Liver (tissue), 2 donors: ENCODE results near the gene RND3.

Experiments used
- MAX ChIP-seq: IDR thresholded peaks from 2 replicates; pipeline ENCODE4 v1.6.1; 2016; ENCODE audit warnings: antibody characterized with exemption
- RXRA ChIP-seq, 2 donors: IDR thresholded peaks; 2 replicates each; pipeline ENCODE4 v1.6.1; 2017 to 2018; ENCODE audit warnings: antibody characterized with exemption in 2 of 2, mild to moderate bottlenecking in 1 of 2
- TF ChIP-seq, protein P1 (sequence below): IDR thresholded peaks from 2 replicates; pipeline ENCODE4 v1.6.1; 2016; ENCODE audit warnings: antibody characterized with exemption, mild to moderate bottlenecking
- donor health status: healthy.

DNA sequence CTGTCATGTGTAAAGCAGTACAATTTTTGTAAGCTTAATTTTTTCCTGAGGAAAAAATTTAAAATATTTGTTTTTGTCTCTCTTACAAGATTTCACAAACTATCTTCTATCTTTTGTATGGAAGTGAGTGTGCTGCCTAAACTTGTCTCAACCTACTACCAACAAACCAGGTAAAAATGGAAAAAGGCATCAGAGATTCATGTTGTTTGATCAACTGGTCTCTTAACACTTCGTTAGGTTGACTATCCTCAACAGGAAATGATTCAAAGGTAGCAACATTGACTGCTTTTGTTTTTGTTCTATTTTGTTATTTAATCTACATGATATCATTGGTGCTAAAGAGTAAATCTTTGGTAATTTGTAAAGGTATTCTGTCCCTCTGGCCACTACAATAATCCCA lies 47.7 kb upstream of the RND3 start:
- no peak for TF ChIP-seq RXRA (IDR thresholded peaks at IDR 0.05)
- TF ChIP-seq, protein P1, sequence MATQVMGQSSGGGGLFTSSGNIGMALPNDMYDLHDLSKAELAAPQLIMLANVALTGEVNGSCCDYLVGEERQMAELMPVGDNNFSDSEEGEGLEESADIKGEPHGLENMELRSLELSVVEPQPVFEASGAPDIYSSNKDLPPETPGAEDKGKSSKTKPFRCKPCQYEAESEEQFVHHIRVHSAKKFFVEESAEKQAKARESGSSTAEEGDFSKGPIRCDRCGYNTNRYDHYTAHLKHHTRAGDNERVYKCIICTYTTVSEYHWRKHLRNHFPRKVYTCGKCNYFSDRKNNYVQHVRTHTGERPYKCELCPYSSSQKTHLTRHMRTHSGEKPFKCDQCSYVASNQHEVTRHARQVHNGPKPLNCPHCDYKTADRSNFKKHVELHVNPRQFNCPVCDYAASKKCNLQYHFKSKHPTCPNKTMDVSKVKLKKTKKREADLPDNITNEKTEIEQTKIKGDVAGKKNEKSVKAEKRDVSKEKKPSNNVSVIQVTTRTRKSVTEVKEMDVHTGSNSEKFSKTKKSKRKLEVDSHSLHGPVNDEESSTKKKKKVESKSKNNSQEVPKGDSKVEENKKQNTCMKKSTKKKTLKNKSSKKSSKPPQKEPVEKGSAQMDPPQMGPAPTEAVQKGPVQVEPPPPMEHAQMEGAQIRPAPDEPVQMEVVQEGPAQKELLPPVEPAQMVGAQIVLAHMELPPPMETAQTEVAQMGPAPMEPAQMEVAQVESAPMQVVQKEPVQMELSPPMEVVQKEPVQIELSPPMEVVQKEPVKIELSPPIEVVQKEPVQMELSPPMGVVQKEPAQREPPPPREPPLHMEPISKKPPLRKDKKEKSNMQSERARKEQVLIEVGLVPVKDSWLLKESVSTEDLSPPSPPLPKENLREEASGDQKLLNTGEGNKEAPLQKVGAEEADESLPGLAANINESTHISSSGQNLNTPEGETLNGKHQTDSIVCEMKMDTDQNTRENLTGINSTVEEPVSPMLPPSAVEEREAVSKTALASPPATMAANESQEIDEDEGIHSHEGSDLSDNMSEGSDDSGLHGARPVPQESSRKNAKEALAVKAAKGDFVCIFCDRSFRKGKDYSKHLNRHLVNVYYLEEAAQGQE, result no peak
- TF ChIP-seq MAX, result no peak
